Measurements from ENCODE around the gene CCP110. TPM values are rescaled to one million over a fixed set of nuclear protein-coding genes. Genes with fewer than 3 reads are reported as not detected.

CCP110 gene
- total RNA-seq, 1 experiment from 2014 or later, result 21.6 TPM

GRCh38 chr16:19563377-19563776, 39.6 kb downstream of the CCP110 start:
- Mint-ChIP-seq H3K4me1 (peaks cover 6 to 9% of the 10 kb centered on the region in 2 experiments), H3K4me3 (no peak overlapping the region), H3K9me3 (peaks cover 6 to 12% of the 10 kb centered on the region in 2 experiments), H3K27me3 (ENCODE audit: low read depth) (no peaks in the 10 kb centered on the region), H3K36me3 (ENCODE audit: insufficient read depth in 1 of 3, low read depth in 3 of 3) (peaks cover 19 to 57% (median 34%) of the 10 kb centered on the region in 3 experiments; a peak in 6 of 7 replicates), H3K27ac (no peak overlapping the region)
- H3K18ac ChIP-seq (ENCODE audit: insufficient read length, low read depth, low read length), result no peak overlapping the region
- H2BK120ac ChIP-seq (ENCODE audit: low read depth, low read length, poor library complexity, severe bottlenecking), result no peak overlapping the region
- H2BK5ac ChIP-seq (ENCODE audit: insufficient read length, low read length), result no peak overlapping the region
- no peak overlapping the region for H3T11ph ChIP-seq (ENCODE audit: low read length)
- no peak overlapping the region for H2AK5ac ChIP-seq (ENCODE audit: insufficient read length, low read length)
- H4K8ac ChIP-seq (replicated peaks; ENCODE audit: insufficient read length, low read depth, low read length), result no peak overlapping the region
- WGBS (ENCODE audit: extremely low coverage, insufficient read length, low lambda C conversion rate), result no CpG with 5 or more reads among the region's 4 CpGs
- no peak for DNase-seq
- H3K4ac ChIP-seq (ENCODE audit: low read depth, low read length), result no peak overlapping the region
- no peak overlapping the region for H3K56ac ChIP-seq (ENCODE audit: insufficient read length, low read depth, low read length)
- H3K23me2 ChIP-seq (ENCODE audit: insufficient read length, low read depth, low read length, poor library complexity, severe bottlenecking), result no peaks in the 10 kb centered on the region
- H3K79me2 ChIP-seq (ENCODE audit: insufficient read depth, low read length), result no peaks in the 10 kb centered on the region
- H4K91ac ChIP-seq (ENCODE audit: insufficient read length, low read depth, low read length), result no peak overlapping the region
- H3K9ac ChIP-seq (ENCODE audit: extremely low read depth, insufficient read length, low read length), result no peak overlapping the region
- H3K23ac ChIP-seq (ENCODE audit: insufficient read length, low read depth, low read length), result no peak overlapping the region
- H4K5ac ChIP-seq (ENCODE audit: insufficient read length, low read depth, low read length), result no peak overlapping the region
- no peak overlapping the region for H3K27ac ChIP-seq (ENCODE audit: insufficient read length, low read depth, low read length)
- no peak overlapping the region for H2BK20ac ChIP-seq (ENCODE audit: low read depth, low read length, poor library complexity, severe bottlenecking)
- H3K79me1 ChIP-seq (ENCODE audit: insufficient read depth, low read depth, low read length, poor library complexity, severe bottlenecking), result peaks cover 6% of the 10 kb centered on the region
- no peak overlapping the region for H3K14ac ChIP-seq (ENCODE audit: insufficient read depth, low read length)
- no peak overlapping the region for H2BK12ac ChIP-seq (ENCODE audit: insufficient read length, low read depth, low read length)
- no peaks in the 10 kb centered on the region for H3K4me1 ChIP-seq (ENCODE audit: insufficient read depth, low read length)
- TF ChIP-seq CTCF (conservative IDR thresholded peaks at IDR 0.05), result no peak
- H4K20me1 ChIP-seq (ENCODE audit: control insufficient read depth, insufficient read depth, insufficient read length), result no peaks in the 10 kb centered on the region
- H3K4me2 ChIP-seq (ENCODE audit: insufficient read depth, insufficient read length, low read length), result no peak overlapping the region
- H2AFZ ChIP-seq (ENCODE audit: low read length), result no peak overlapping the region
- no peaks in the 10 kb centered on the region for H3K27me3 ChIP-seq (ENCODE audit: insufficient read depth, low read length)
- no peak overlapping the region for H2BK15ac ChIP-seq (ENCODE audit: low read depth, low read length)
- H3K9me3 ChIP-seq (ENCODE audit: control insufficient read depth, low read depth, low read length), result no peaks in the 10 kb centered on the region

Measured in H9 (cell line).